Skeletal muscle satellite cell (primary cell): ENCODE measurements around the gene HGFAC.

Experiments
- H3K27me3 ChIP-seq: 2 replicates; pipeline ENCODE4 v1.7.0; 2013; ENCODE audit warnings: low read length; ENCODE audit not compliant: control insufficient read depth, insufficient read depth
- H3K36me3 ChIP-seq: 2 replicates; pipeline ENCODE4 v1.7.0; 2013; ENCODE audit warnings: mild to moderate bottlenecking, control low read depth, low read length; ENCODE audit not compliant: insufficient read depth
- H3K4me1 ChIP-seq: 2 replicates; pipeline ENCODE4 v1.7.0; 2013; ENCODE audit warnings: low read length; ENCODE audit not compliant: control insufficient read depth, insufficient read depth
- H3K4me2 ChIP-seq: 2 replicates; pipeline ENCODE4 v1.7.0; 2013; ENCODE audit warnings: mild to moderate bottlenecking, low read length
- H3K4me3 ChIP-seq: 2 replicates; pipeline ENCODE4 v1.7.0; 2013; ENCODE audit warnings: low read length
- H3K9ac ChIP-seq: 2 replicates; pipeline ENCODE4 v1.7.0; 2013; ENCODE audit warnings: mild to moderate bottlenecking, low read depth, low read length, moderate library complexity
- H3K9me3 ChIP-seq: replicated peaks from 2 replicates; pipeline ENCODE4 v1.7.0; 2013; ENCODE audit warnings: mild to moderate bottlenecking, control low read depth, low read length

The HGFAC gene

GRCh38 chr4:3483471-3483921 lies 41.7 kb downstream of the HGFAC start:
- Histone ChIP-seq H3K9ac (peak overlapping the region; percentile 78), H3K27me3 (peaks cover 3% of the 10 kb centered on the region), H3K4me3 (peak overlapping the region; percentile 5), H3K4me2 (peak overlapping the region; percentile 63), H3K9me3 (no peaks in the 10 kb centered on the region), H3K4me1 (peaks cover 60% of the 10 kb centered on the region), H3K36me3 (no peaks in the 10 kb centered on the region)

GRCh38 chr4:3484057-3484973 lies 42.5 kb downstream of the HGFAC start:
- H3K9ac ChIP-seq, result peak overlapping the region; percentile 78
- H3K4me1 ChIP-seq, result peaks cover 60% of the 10 kb centered on the region
- H3K9me3 ChIP-seq, result no peaks in the 10 kb centered on the region
- H3K36me3 ChIP-seq, result no peaks in the 10 kb centered on the region
- H3K4me3 ChIP-seq, result peak overlapping the region; percentile 5
- peak overlapping the region; percentile 63 for H3K4me2 ChIP-seq
- peaks cover 3% of the 10 kb centered on the region for H3K27me3 ChIP-seq

GRCh38 chr4:3485011-3485791 lies 43.4 kb downstream of the HGFAC start:
- peak overlapping the region; percentile 5 for H3K4me3 ChIP-seq

GRCh38 chr4:3485886-3486540 lies 44.2 kb downstream of the HGFAC start:
- Histone ChIP-seq H3K4me3 (no peak overlapping the region), H3K9me3 (no peaks in the 10 kb centered on the region), H3K4me2 (no peak overlapping the region), H3K4me1 (peaks cover 55% of the 10 kb centered on the region), H3K27me3 (peaks cover 3% of the 10 kb centered on the region), H3K36me3 (no peaks in the 10 kb centered on the region), H3K9ac (no peak overlapping the region)

More at GRCh38 chr4:3485011-3485791, 43.4 kb downstream of the HGFAC start:
- H3K27me3 ChIP-seq, result peaks cover 3% of the 10 kb centered on the region
- no peaks in the 10 kb centered on the region for H3K36me3 ChIP-seq
- H3K9ac ChIP-seq, result peak overlapping the region; percentile 78
- no peaks in the 10 kb centered on the region for H3K9me3 ChIP-seq
- peak overlapping the region; percentile 63 for H3K4me2 ChIP-seq
- peaks cover 60% of the 10 kb centered on the region for H3K4me1 ChIP-seq

- Histone ChIP-seq H3K36me3 (no peaks in the 10 kb centered on the region), H3K4me2 (no peak overlapping the region), H3K4me1 (peaks cover 53% of the 10 kb centered on the region), H3K27me3 (peaks cover 3% of the 10 kb centered on the region), H3K9me3 (no peaks in the 10 kb centered on the region), H3K4me3 (no peak overlapping the region), H3K9ac (no peak overlapping the region)
Measured at GRCh38 chr4:3486541-3487540, 45.1 kb downstream of the HGFAC start.

- no peak overlapping the region for H3K9ac ChIP-seq
- peaks cover 53% of the 10 kb centered on the region for H3K4me1 ChIP-seq
- no peak overlapping the region for H3K4me3 ChIP-seq
- no peak overlapping the region for H3K4me2 ChIP-seq
- H3K36me3 ChIP-seq, result no peaks in the 10 kb centered on the region
- no peaks in the 10 kb centered on the region for H3K9me3 ChIP-seq
- H3K27me3 ChIP-seq, result peaks cover 6% of the 10 kb centered on the region
Measured at GRCh38 chr4:3487861-3488260, 46.1 kb downstream of the HGFAC start.

- peaks cover 55% of the 10 kb centered on the region for H3K4me1 ChIP-seq
- H3K4me2 ChIP-seq, result no peak overlapping the region
- H3K9ac ChIP-seq, result no peak overlapping the region
Measured at GRCh38 chr4:3488820-3489219, 47.1 kb downstream of the HGFAC start.

GRCh38 chr4:3489451-3489962 lies 47.7 kb downstream of the HGFAC start:
- Histone ChIP-seq H3K4me3 (no peak overlapping the region), H3K36me3 (peaks cover 1% of the 10 kb centered on the region), H3K27me3 (peaks cover 6% of the 10 kb centered on the region), H3K4me2 (no peak overlapping the region), H3K9me3 (no peaks in the 10 kb centered on the region), H3K4me1 (peaks cover 55% of the 10 kb centered on the region), H3K9ac (no peak overlapping the region)

More at GRCh38 chr4:3488820-3489219, 47.1 kb downstream of the HGFAC start:
- H3K9me3 ChIP-seq, result no peaks in the 10 kb centered on the region
- no peak overlapping the region for H3K4me3 ChIP-seq
- H3K36me3 ChIP-seq, result no peaks in the 10 kb centered on the region
- peaks cover 6% of the 10 kb centered on the region for H3K27me3 ChIP-seq

GRCh38 chr4:3491681-3492405 lies 50.1 kb downstream of the HGFAC start:
- H3K4me1 ChIP-seq, result peaks cover 42% of the 10 kb centered on the region
- peak overlapping the region; percentile 68 for H3K4me2 ChIP-seq
- no peaks in the 10 kb centered on the region for H3K9me3 ChIP-seq
- peak overlapping the region; percentile 41 for H3K4me3 ChIP-seq
- peaks cover 5% of the 10 kb centered on the region for H3K36me3 ChIP-seq
- peaks cover 3% of the 10 kb centered on the region for H3K27me3 ChIP-seq
- peak overlapping the region; percentile 72 for H3K9ac ChIP-seq
